Stimulated activated CD4-positive, alpha-beta T cell treated with anti-CD3 and anti-CD28 coated beads, Interleukin-4, amount 100 ng/mL, for 4 hours (primary cell): ENCODE results near the gene AMACR.

Experiments used
- DNase-seq, 2 experiments: peaks; one replicate each; pipeline ENCODE4 v3.0.0-alpha.2; 2020

The AMACR gene

DNA sequence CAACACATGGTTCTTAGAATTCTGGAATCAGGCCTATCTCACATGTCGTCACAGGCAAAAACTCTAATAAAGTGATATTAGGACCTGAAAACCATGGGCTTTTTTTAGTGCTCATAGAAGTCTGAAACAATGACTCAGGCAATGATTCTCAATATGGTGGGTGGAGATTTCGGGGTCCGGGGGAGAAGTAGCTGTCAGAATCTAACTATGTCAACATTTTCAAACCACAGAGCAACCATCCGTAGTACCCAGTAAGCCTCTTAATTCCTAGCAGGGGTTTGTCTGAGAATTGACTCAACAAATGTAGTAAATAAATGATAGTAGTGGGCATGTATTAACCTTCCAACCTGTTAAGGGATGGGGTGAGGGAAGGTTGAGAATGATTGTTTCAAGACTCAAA, 2.6 kb downstream of the AMACR start:
- no peak for DNase-seq

GRCh38 chr5:34003941-34004340, 3.9 kb downstream of the AMACR start:
- no peak for DNase-seq

GRCh38 chr5:34002629-34003328, 5.1 kb downstream of the AMACR start:
- DNase-seq, result no peak

GRCh38 chr5:34001241-34001841, 6.5 kb downstream of the AMACR start:
- no peak for DNase-seq

GRCh38 chr5:33999978-34000377, 7.9 kb downstream of the AMACR start:
- no peak for DNase-seq

- DNase-seq, result no peak
These were observed 10.4 kb downstream of the AMACR start for GRCh38 chr5:33997331-33997983.

- DNase-seq, result no peak
These were observed 12.0 kb downstream of the AMACR start for GRCh38 chr5:33995865-33996264.

- no peak for DNase-seq
These were observed 13.0 kb downstream of the AMACR start for GRCh38 chr5:33994845-33995244.

DNA sequence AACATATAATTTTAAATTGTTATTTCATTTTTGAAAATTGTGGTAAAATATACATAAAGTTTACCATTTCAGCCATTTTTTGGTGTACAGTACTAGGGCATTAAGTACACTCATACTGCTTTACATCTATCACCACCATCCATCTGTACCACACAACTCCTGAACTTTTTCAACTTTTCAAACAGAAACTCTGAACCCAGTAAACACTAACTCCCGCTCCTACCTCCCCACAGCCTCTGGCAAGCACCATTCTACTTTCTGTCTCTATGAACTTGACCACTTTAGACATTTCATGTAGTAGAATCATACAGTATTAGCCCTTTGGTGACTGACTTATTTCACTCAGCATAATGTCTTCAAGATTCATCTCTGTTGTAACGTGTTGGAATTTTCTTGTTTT, 15.0 kb downstream of the AMACR start:
- no peak for DNase-seq

DNA sequence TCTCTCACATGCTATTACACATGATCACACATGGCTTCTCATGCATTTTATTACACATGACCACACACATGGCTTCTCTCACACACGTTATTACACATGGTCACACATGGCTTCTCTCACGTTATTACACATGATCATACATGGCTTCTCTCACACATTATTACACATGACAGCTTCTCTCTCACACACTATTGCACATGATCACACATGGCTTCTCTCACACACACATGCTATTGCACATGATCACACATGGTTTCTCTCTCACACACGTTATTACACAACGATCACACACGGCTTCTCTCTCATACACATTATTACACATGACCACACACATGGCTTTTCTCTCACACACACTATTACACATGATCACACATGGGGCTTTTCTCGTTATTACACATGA, 22.4 kb downstream of the AMACR start:
- DNase-seq, result no peak

DNA sequence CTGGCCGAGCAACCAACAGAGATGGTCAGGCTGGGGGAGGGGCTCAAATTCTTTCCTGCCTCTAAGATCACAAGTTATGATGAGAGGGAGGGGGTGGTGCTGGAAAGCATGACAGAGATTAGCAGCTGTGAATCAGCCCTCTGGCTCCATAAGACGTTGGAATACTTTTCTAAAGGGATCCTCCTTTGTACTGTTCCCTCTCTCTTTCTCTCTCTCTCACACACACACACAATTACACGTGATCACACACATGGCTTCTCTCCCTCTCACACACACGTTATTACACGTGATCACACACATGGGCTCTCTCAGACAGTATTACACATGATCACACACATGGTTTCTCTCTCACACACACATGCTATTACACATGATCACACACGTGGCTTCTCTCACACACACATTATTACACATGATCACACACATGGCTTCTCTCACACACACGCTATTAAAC, 23.2 kb downstream of the AMACR start, which contains the start of gene SLC45A2:
Gene SLC45A2 (minus strand): TSS at position 23 of the 454 bp plus-strand sequence. CDS start 110 bp downstream, outside the sequence.
- no peak for DNase-seq

DNA sequence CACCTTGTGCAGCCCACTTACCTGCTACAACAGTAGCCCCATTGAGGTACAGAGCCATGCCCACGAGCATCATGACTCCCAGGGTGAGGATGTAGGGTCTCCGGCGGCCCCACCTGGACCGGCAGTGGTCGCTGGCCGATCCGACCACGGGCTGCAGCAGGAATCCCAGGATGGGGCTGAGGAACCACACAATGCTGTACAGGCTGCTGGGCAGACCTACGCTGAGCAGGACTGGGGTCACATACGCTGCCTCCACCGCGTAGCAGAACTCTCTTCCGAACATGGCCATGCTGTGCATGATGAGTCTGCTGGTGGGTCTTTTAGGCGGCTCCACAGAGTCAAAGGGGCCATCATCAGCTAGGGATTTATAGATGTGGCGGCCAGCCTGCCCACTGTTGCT, 23.7 kb downstream of the AMACR start:
- no peak for DNase-seq

GRCh38 chr5:33981408-33982162, 26.3 kb downstream of the AMACR start:
- DNase-seq, result no peak

DNA sequence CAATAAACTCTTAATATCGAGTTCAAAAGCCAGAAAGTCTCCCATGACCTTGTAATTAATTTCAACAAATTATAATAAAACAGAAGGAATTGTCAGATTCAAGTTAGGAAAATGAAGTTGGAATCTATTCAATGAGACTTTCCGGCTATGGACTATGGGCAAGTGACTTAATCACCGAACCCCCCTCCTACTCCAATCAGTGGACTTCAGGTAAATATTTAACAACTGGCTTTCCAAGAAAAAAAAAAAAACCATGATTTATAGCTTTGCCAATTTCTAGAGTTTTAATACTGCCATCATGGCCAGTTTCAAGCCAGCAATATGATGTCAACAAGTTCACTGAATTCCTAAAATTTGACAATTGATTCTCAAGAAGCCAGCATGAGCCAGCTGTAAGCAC, 27.8 kb downstream of the AMACR start:
- no peak for DNase-seq

GRCh38 chr5:33978306-33978705, 29.5 kb downstream of the AMACR start:
- DNase-seq, result no peak

DNA sequence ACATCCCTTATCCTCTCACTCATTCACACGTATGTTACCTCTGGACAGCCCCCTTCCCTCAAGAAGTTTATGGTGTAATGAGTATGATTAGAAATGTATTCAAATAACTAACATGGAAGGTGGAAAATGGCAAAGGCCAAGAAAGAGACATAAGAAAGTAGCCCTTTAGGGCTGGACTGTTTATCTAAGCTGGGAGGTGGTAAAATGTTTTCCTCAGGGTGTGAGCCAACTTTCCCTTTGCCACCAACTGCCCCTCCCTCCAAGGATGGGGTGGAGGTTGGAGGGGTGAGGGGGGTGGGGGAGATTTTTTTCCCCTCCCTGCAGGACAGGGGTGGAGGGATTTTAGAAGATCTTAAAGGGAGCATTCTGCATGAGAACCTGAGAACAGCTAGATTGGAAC, 31.5 kb downstream of the AMACR start:
- DNase-seq, result no peak

DNA sequence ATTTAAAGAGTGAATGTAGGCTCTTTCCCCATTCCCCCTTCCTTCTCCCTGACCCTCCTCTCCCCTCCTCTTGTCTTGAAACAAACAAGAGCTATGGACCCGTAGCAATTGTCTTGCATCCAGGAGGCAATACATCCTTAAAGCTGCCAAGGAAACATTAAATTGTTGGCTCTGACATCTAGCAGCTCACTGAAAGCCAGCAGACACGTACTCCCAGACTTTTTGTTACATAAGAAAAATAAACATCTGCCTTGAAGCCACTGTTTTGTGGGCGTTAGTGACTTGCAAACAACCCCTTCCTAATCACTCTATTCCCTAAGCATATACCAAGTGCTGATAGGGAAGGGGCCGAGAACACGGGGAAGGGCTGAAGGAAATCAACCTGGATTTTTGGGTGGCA, 32.0 kb downstream of the AMACR start:
- DNase-seq, result no peak

DNA sequence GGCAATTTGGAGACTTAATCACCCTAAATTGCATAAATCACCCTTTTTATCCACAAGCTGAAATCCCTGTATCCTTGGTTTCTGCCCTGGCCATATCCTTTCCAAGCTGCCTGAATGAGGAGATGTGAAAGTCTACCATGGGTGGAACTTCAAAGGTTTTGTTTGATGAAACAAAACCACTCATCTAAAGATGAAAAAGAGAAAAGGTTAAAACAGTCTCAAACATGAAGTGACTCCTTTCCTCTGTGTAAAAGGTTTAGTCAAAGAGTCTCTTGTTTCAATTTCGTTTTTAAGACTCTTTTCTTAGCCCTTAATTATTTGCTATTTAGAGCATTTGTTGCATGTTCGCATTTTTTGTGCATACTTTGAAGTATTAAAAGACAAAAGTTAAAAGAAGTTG, 34.6 kb downstream of the AMACR start:
- DNase-seq, result no peak

DNA sequence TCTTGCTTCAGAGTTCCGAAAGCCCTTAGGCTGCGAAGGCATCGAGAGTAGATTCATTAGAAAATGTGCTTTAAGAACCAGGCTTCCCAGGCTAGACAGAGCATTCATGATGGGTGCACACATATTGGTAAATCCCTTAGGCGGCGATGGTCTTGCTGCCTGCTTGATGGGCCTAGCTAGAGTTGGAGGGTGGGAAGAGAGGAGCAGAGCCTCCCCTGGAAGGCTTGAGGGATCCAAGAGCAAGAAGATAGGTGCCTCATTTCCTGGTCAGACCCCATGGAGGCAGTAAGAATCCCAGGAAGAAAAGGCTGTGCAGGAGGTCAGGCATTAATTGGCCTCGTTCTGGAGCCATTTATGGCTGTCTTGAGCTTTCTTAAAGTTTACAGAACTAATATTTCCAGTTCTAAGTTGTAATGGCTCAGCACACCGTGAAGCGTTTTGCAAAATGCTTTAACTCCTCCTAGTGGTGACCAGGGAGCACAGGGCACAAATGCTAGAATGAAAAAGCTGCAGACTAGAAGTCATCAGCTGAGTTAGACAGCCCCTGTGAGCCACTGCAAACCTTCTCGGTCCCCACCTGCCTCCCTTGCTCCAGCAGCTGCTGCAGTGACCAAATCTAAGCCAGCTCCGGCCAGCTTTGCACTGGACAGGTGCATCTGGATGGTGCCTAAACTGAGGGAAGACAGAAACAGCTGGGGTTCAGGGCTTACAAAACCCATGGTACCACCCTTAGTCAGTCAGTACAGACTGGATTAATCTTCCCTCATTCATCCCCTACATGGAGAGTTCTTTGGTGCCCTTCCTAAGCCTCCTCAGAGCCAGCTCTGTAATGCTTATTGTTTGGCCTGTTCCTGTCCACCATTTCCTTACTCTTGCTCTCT, 38.0 kb downstream of the AMACR start:
- DNase-seq, result no peak

- DNase-seq, result no peak
These were observed 39.4 kb downstream of the AMACR start for GRCh38 chr5:33968211-33969005.

GRCh38 chr5:33966805-33967204, 41.0 kb downstream of the AMACR start:
- no peak for DNase-seq
